Measurements from ENCODE around the gene YWHAQ. TPM values are rescaled to one million over a fixed set of nuclear protein-coding genes. Genes with fewer than 3 reads are reported as not detected.
"Not testable (repeated sequence)": the region's sequence is repeated elsewhere in the genome, so short reads cannot be mapped to it uniquely, and the experiment has no call there.

Gene YWHAQ
- total RNA-seq, 1 donor from 2014 or later: 518 TPM

- Mint-ChIP-seq H3K9me3 (no peaks in the 10 kb centered on the region), H3K27me3 (ENCODE audit: low read depth) (no peaks in the 10 kb centered on the region), H3K27ac (ENCODE audit: unreplicated experiment) (no peak overlapping the region), H3K36me3 (ENCODE audit: low read depth) (peaks cover 4% of the 10 kb centered on the region), H3K4me1 (peaks cover 65% of the 10 kb centered on the region), H3K4me3 (no peak overlapping the region)
- no peak for DNase-seq (ENCODE audit: low read depth, low spot score)
- TF ChIP-seq CTCF (conservative IDR thresholded peaks at IDR 0.05): no peak
Observed at GRCh38 chr2:9610781-9611548, 19.8 kb downstream of the YWHAQ start.

DNA sequence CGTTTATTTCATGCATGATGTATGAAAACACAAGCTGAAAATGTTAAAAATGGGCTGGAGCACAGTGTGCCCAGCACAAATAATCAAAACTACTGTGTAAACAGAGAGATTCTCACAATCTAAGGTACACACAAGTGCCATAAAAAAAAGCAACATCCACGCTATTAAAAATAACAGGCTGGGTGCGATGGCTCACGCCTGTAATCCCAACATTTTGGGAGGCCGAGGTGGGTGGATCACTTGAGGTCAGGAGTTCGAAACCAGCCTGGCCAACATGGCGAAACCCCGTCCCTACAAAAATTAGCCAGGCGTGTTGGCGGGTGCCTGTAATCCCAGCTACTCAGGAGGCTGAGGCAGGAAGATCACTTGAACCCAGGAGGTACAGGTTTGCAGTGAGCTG lies 22.3 kb downstream of the YWHAQ start:
- peaks cover 53% of the 10 kb centered on the region for H3K4me1 Mint-ChIP-seq
- H3K27me3 Mint-ChIP-seq (ENCODE audit: low read depth); H3K9me3 Mint-ChIP-seq; H3K27ac Mint-ChIP-seq (ENCODE audit: unreplicated experiment); H3K36me3 Mint-ChIP-seq (ENCODE audit: low read depth); DNase-seq (ENCODE audit: low read depth, low spot score); H3K4me3 Mint-ChIP-seq: not testable (repeated sequence)

- no peak for DNase-seq (ENCODE audit: low read depth, low spot score)
- Mint-ChIP-seq H3K27me3 (ENCODE audit: low read depth) (no peaks in the 10 kb centered on the region), H3K9me3 (peaks cover 12% of the 10 kb centered on the region), H3K27ac (ENCODE audit: unreplicated experiment) (no peak overlapping the region), H3K36me3 (ENCODE audit: low read depth) (peaks cover 51% of the 10 kb centered on the region), H3K4me1 (peaks cover 8% of the 10 kb centered on the region), H3K4me3 (no peak overlapping the region)
- TF ChIP-seq CTCF (conservative IDR thresholded peaks at IDR 0.05): no peak
Observed at GRCh38 chr2:9602412-9602811, 28.4 kb downstream of the YWHAQ start.

GRCh38 chr2:9601397-9601796 lies 29.4 kb downstream of the YWHAQ start:
- no peaks in the 10 kb centered on the region for H3K27me3 Mint-ChIP-seq (ENCODE audit: low read depth)
- peaks cover 12% of the 10 kb centered on the region for H3K9me3 Mint-ChIP-seq
- no peak for TF ChIP-seq CTCF (conservative IDR thresholded peaks at IDR 0.05)
- peaks cover 11% of the 10 kb centered on the region for H3K4me1 Mint-ChIP-seq
- H3K27ac Mint-ChIP-seq (ENCODE audit: unreplicated experiment): no peak overlapping the region
- DNase-seq (ENCODE audit: low read depth, low spot score): no peak
- peaks cover 53% of the 10 kb centered on the region for H3K36me3 Mint-ChIP-seq (ENCODE audit: low read depth)
- H3K4me3 Mint-ChIP-seq: no peak overlapping the region

DNA sequence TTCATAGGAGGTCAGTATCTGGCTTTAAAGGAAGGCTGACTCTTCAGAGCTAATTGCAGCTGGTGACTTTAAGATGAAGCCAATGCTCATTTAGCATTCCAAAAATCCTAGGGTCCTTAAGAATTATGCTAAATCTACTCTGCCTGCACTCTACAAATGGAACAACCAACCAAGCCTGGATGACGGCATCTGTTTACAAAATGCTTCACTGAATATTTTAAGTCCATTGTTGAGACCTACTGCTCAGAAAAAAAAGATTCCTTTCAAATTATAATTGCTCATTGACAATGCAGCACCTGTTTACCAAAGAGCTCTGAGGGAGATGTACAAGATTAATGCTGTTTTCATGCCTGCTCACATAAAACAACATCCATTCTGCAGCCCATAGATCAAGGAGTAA lies 31.4 kb downstream of the YWHAQ start:
- Mint-ChIP-seq H3K27ac (ENCODE audit: unreplicated experiment) (no peak overlapping the region), H3K36me3 (ENCODE audit: low read depth) (peaks cover 50% of the 10 kb centered on the region), H3K9me3 (peaks cover 9% of the 10 kb centered on the region)

More for the DNA sequence above, 31.4 kb downstream of the YWHAQ start:
- Mint-ChIP-seq H3K4me1 (peaks cover 20% of the 10 kb centered on the region), H3K4me3 (no peak overlapping the region), H3K27me3 (ENCODE audit: low read depth) (no peaks in the 10 kb centered on the region)
- TF ChIP-seq CTCF (conservative IDR thresholded peaks at IDR 0.05): no peak
- no peak for DNase-seq (ENCODE audit: low read depth, low spot score)
